ENCODE results near the gene PPP3R1.
A peak's percentile ranks its signal among the peaks of the same experiment; 100 is the strongest.

The PPP3R1 gene

DNA sequence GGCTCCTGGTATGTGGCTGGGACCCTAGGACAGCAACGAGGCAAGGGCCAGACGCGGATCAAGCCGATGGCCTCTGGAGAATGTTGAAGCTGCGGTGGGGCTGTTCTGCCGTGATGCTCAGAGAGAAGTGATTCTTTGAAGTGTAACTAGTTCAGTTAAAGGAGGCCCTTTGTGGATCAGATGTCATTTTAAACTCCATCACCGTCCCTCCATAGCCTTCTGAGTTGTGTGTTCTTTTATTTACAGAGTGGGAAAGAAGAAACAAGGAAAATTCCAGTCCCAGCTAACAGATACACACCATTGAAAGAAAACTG is 94.2 kb downstream of the PPP3R1 start:
- no peaks in the 10 kb centered on the region for H3K27me3 ChIP-seq (ENCODE audit: control insufficient read depth in 1 of 2, insufficient read depth in 2 of 2, low read length in 2 of 2)
- peak overlapping the region; percentile 93 for H3K27ac ChIP-seq (ENCODE audit: low read depth, low read length)
- H3K9me3 ChIP-seq (ENCODE audit: low read length) = no peaks in the 10 kb centered on the region
- peaks cover 27% of the 10 kb centered on the region for H3K4me1 ChIP-seq (ENCODE audit: insufficient read depth, low read length)
- peaks cover 21% of the 10 kb centered on the region for H3K36me3 ChIP-seq (ENCODE audit: insufficient read depth, low read length)
- H3K4me3 ChIP-seq (ENCODE audit: low read depth in 1 of 2, low read length in 2 of 2) = peak overlapping the region; percentile 68 to 94
- H3K9ac ChIP-seq (ENCODE audit: low read length) = peak overlapping the region; percentile 62

DNA sequence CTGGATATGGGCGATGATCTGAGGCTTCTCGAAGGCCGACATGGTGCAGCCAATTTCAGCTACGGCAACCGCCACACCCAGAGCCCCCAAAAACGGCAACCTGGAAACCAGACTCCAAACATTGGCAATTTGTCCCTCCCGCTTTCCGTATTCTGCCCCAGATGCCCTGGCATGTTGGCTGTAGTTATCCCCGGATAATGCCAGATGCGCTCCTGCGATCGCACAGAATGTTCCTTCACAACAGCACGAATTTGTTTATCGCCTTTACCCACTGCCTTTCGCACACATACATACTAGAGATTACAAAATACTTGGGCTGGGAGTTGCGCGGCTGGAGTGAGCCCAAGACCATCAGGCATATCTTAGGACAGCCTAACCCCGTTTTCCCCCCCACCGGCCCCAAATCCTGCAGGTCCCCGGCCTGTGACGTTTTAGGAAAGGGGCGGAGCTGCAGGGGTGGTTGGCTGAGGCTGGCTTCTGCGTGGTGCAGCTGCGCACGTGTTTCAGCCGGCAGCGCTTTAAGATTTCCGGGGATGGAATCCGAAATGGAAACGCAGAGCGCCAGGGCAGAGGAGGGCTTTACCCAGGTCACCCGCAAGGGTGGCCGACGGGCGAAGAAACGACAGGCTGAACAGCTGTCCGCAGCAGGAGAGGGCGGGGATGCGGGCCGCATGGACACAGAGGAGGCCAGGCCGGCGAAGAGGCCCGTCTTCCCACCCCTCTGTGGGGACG is 94.8 kb downstream of the PPP3R1 start, which contains the start of gene PNO1:
TSS of gene PNO1 (plus strand) at position 487 of the 732 bp plus-strand sequence. CDS start at position 534, 47 bp downstream.
- H3K4me1 ChIP-seq (ENCODE audit: insufficient read depth, low read length) = peaks cover 27% of the 10 kb centered on the region
- peak within 1 kb of the TSS; percentile 85 for H3K9ac ChIP-seq (ENCODE audit: low read length)
- peaks cover 17% of the 10 kb centered on the region for H3K36me3 ChIP-seq (ENCODE audit: insufficient read depth, low read length)
- peak within 1 kb of the TSS; percentile 68 to 94 for H3K4me3 ChIP-seq (ENCODE audit: low read depth in 1 of 2, low read length in 2 of 2)
- H3K9me3 ChIP-seq (ENCODE audit: low read length) = no peaks in the 10 kb centered on the region
- no peaks in the 10 kb centered on the region for H3K27me3 ChIP-seq (ENCODE audit: control insufficient read depth in 1 of 2, insufficient read depth in 2 of 2, low read length in 2 of 2)
- H3K27ac ChIP-seq (ENCODE audit: low read depth, low read length) = peak within 1 kb of the TSS; percentile 93

DNA sequence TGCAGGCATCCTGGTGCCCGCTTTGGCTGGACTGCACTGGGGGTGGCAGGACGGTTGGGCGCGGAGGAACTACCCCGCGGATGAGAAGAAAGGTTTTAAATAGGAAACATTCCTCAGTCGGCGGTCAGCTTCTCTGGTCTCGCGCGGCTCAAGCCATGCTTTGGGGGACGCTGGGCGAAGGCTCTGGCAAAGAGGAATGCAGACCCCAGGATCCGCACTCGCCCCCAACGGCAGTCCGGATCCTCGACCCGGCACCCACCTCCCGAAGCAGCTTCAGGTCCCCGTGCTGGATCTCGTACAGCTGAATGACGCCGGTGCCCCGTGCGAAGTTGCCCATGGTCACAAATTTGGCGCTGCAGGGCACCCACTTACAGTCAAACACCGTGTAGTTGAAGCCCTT is 95.3 kb downstream of the PPP3R1 start:
- H3K9ac ChIP-seq (ENCODE audit: low read length) = peak overlapping the region; percentile 85
- peaks cover 27% of the 10 kb centered on the region for H3K4me1 ChIP-seq (ENCODE audit: insufficient read depth, low read length)
- H3K4me3 ChIP-seq (ENCODE audit: low read depth in 1 of 2, low read length in 2 of 2) = peak overlapping the region; percentile 63 to 68
- peaks cover 11% of the 10 kb centered on the region for H3K36me3 ChIP-seq (ENCODE audit: insufficient read depth, low read length)
- peak overlapping the region; percentile 93 for H3K27ac ChIP-seq (ENCODE audit: low read depth, low read length)
- H3K27me3 ChIP-seq (ENCODE audit: control insufficient read depth in 1 of 2, insufficient read depth in 2 of 2, low read length in 2 of 2) = no peaks in the 10 kb centered on the region
- H3K9me3 ChIP-seq (ENCODE audit: low read length) = no peaks in the 10 kb centered on the region

DNA sequence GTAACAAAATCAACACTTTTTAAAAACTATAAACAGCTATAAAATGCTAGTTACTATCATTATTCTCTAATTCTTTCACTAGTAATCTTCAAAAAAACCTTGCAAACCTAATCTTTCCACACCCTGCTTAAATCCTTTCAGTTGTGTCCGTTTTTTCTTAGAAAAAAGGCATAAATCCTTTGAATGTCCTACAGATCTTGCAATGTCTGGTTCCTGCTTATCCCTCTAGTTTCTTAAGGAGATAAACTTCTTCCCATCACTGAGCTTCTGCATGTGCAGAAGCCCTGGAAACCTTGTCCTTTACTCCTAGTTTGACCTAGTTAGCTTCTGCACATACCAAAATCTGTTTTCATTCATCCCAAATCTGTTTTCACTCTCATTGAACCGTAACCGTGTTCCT is 95.9 kb downstream of the PPP3R1 start:
- H3K27me3 ChIP-seq (ENCODE audit: control insufficient read depth in 1 of 2, insufficient read depth in 2 of 2, low read length in 2 of 2) = no peaks in the 10 kb centered on the region
- no peaks in the 10 kb centered on the region for H3K9me3 ChIP-seq (ENCODE audit: low read length)
- peaks cover 8% of the 10 kb centered on the region for H3K36me3 ChIP-seq (ENCODE audit: insufficient read depth, low read length)
- H3K4me1 ChIP-seq (ENCODE audit: insufficient read depth, low read length) = peaks cover 27% of the 10 kb centered on the region
- peak overlapping the region; percentile 85 for H3K9ac ChIP-seq (ENCODE audit: low read length)
- peak overlapping the region; percentile 63 to 68 for H3K4me3 ChIP-seq (ENCODE audit: low read depth in 1 of 2, low read length in 2 of 2)
- peak overlapping the region; percentile 93 for H3K27ac ChIP-seq (ENCODE audit: low read depth, low read length)

DNA sequence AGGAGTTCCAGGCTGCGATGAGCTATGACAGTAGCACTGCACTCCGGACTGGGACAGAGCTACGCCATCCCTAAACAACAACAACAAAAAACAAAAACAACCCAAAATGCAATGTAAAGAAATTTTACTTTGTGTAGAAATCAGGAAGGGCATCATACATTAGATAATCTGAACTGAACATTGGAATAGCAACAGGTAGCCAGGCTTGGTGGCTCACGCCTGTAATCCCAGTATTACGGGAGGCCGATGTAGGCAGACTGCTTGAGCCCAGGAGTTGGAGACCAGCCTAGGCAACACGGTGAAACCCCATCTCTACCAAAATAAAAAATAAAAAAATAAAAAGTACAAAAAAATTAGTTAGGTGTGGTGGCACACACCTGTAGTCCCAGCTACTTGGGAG is 96.7 kb downstream of the PPP3R1 start:
- Histone ChIP-seq H3K27me3 (ENCODE audit: control insufficient read depth in 1 of 2, insufficient read depth in 2 of 2, low read length in 2 of 2) (no peaks in the 10 kb centered on the region), H3K9me3 (ENCODE audit: low read length) (no peaks in the 10 kb centered on the region), H3K27ac (ENCODE audit: low read depth, low read length) (no peak overlapping the region), H3K36me3 (ENCODE audit: insufficient read depth, low read length) (peaks cover 5% of the 10 kb centered on the region), H3K4me3 (ENCODE audit: low read depth in 1 of 2, low read length in 2 of 2) (no peak overlapping the region), H3K4me1 (ENCODE audit: insufficient read depth, low read length) (peaks cover 27% of the 10 kb centered on the region), H3K9ac (ENCODE audit: low read length) (no peak overlapping the region)

GRCh38 chr2:68152681-68153347 is 99.5 kb downstream of the PPP3R1 start:
- no peak overlapping the region for H3K27ac ChIP-seq (ENCODE audit: low read depth, low read length)
- peaks cover 14% of the 10 kb centered on the region for H3K4me1 ChIP-seq (ENCODE audit: insufficient read depth, low read length)
- H3K9me3 ChIP-seq (ENCODE audit: low read length) = no peaks in the 10 kb centered on the region
- H3K27me3 ChIP-seq (ENCODE audit: control insufficient read depth in 1 of 2, insufficient read depth in 2 of 2, low read length in 2 of 2) = no peaks in the 10 kb centered on the region
- H3K36me3 ChIP-seq (ENCODE audit: insufficient read depth, low read length) = no peaks in the 10 kb centered on the region
- no peak overlapping the region for H3K4me3 ChIP-seq (ENCODE audit: low read depth in 1 of 2, low read length in 2 of 2)
- H3K9ac ChIP-seq (ENCODE audit: low read length) = no peak overlapping the region

GRCh38 chr2:68151037-68151436 is 101.3 kb downstream of the PPP3R1 start:
- no peak overlapping the region for H3K4me3 ChIP-seq (ENCODE audit: low read depth in 1 of 2, low read length in 2 of 2)
- H3K9ac ChIP-seq (ENCODE audit: low read length) = no peak overlapping the region
- H3K36me3 ChIP-seq (ENCODE audit: insufficient read depth, low read length) = no peaks in the 10 kb centered on the region
- peaks cover 7% of the 10 kb centered on the region for H3K4me1 ChIP-seq (ENCODE audit: insufficient read depth, low read length)
- no peaks in the 10 kb centered on the region for H3K27me3 ChIP-seq (ENCODE audit: control insufficient read depth in 1 of 2, insufficient read depth in 2 of 2, low read length in 2 of 2)
- no peaks in the 10 kb centered on the region for H3K9me3 ChIP-seq (ENCODE audit: low read length)
- H3K27ac ChIP-seq (ENCODE audit: low read depth, low read length) = no peak overlapping the region

DNA sequence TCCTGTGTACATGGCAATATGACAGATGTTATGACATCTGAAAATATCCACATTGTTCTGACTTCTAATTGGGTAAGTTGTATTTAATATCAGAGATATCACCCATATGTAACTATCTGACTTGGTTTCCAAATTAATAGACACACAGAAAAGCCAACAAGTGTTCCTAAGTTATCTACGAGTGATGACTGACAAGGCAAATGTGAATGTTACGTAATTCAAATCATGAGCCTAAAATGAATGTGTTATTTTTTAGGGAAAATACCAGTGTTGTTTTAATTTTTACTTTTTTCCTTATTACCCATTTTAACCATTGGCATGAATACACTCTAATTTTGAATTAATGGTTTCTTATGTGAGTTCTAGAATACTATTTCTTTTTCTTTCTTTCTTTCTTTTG is 110.5 kb downstream of the PPP3R1 start:
- no peak overlapping the region for H3K27ac ChIP-seq (ENCODE audit: low read depth, low read length)
- peaks cover 17% of the 10 kb centered on the region for H3K36me3 ChIP-seq (ENCODE audit: insufficient read depth, low read length)
- H3K27me3 ChIP-seq (ENCODE audit: control insufficient read depth in 1 of 2, insufficient read depth in 2 of 2, low read length in 2 of 2) = no peaks in the 10 kb centered on the region
- H3K4me3 ChIP-seq (ENCODE audit: low read depth in 1 of 2, low read length in 2 of 2) = no peak overlapping the region
- H3K4me1 ChIP-seq (ENCODE audit: insufficient read depth, low read length) = no peaks in the 10 kb centered on the region
- H3K9me3 ChIP-seq (ENCODE audit: low read length) = no peaks in the 10 kb centered on the region
- H3K9ac ChIP-seq (ENCODE audit: low read length) = no peak overlapping the region

DNA sequence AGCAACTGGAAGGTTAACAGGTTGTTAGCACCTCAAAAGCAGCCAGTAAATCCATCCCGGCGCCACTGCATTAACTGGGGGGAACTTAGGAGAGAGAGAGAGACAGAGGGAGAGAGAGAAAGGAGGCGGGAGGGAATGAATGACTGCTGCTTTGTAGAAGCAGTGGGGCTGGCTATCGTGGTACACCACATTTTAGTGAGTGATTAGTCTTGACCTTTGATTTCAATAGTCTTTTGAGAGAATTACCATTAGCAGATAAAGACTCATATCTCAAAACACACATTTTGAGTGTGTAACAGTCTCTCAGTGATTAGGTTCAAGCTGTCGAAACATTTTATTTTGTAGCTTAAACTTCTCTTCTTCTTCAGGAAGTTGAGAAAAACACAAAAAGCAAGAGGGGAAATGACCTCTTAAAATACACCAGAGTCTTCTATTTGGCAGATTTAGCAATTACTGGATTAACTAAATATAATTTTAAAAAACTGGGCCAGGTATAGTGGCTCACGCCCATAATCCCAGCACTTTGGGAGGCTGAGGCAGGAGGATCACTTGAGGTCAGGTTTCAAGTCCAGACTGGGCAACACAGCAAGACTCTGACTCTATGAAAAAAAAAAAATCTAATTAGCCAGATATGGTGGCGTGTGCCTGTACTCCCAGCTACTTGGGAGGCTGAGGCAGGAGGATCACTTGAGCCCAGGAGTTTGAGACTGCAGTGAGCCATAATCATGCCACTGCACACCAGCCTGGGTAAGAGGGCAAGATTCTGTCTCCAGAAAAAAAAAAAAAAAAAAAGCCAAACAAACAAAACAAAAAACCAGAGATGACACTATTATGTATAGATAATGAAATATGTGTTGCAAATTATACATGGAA is 116.6 kb downstream of the PPP3R1 start:
- no peaks in the 10 kb centered on the region for H3K4me1 ChIP-seq (ENCODE audit: insufficient read depth, low read length)

DNA sequence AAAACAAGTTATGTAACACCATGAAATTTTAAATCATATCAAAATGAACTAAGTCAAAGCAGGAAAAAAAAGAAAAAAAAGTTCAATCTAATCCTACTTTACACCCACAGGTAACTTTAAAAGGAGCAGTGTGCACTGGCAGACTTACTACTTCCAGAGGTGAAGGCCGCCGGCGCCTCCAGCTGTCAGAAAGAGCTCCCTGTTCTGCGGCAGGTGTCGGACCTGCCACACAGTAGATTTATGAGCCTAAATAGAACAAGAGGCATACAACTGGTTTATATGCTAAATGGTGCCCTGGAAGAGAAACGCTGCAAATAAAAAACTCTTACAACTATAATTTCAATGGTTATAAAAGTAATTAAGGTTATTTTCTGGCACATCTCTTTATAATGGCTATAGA is 117.8 kb downstream of the PPP3R1 start:
- Histone ChIP-seq H3K27me3 (ENCODE audit: control insufficient read depth in 1 of 2, insufficient read depth in 2 of 2, low read length in 2 of 2) (no peaks in the 10 kb centered on the region), H3K27ac (ENCODE audit: low read depth, low read length) (no peak overlapping the region), H3K36me3 (ENCODE audit: insufficient read depth, low read length) (peaks cover 34% of the 10 kb centered on the region), H3K9ac (ENCODE audit: low read length) (no peak overlapping the region), H3K9me3 (ENCODE audit: low read length) (no peaks in the 10 kb centered on the region), H3K4me1 (ENCODE audit: insufficient read depth, low read length) (no peaks in the 10 kb centered on the region), H3K4me3 (ENCODE audit: low read depth in 1 of 2, low read length in 2 of 2) (no peak overlapping the region)

More for the DNA sequence above, 116.6 kb downstream of the PPP3R1 start:
- Histone ChIP-seq H3K27me3 (ENCODE audit: control insufficient read depth in 1 of 2, insufficient read depth in 2 of 2, low read length in 2 of 2) (no peaks in the 10 kb centered on the region), H3K27ac (ENCODE audit: low read depth, low read length) (no peak overlapping the region), H3K36me3 (ENCODE audit: insufficient read depth, low read length) (peaks cover 39% of the 10 kb centered on the region), H3K9me3 (ENCODE audit: low read length) (no peaks in the 10 kb centered on the region), H3K9ac (ENCODE audit: low read length) (no peak overlapping the region), H3K4me3 (ENCODE audit: low read depth in 1 of 2, low read length in 2 of 2) (no peak overlapping the region)

DNA sequence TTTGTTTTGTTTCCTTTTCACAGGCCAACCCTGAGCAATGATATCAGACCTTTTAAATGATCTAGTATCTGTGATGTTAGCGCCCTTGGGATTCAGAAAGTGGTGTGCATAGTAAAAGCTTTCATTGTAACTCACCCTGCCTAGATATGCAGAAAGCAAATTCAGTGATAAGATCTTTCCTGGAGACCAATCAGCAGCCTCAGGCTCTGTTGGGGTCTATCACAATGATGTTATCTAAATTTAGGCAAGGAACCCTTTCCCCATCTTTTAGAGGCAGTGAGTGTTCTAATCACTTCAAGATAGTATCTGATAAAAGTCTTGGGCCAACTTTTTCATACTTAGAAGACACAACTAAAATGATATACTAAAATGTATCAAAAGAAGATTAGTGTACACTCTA is 118.2 kb downstream of the PPP3R1 start:
- Histone ChIP-seq H3K27me3 (ENCODE audit: control insufficient read depth in 1 of 2, insufficient read depth in 2 of 2, low read length in 2 of 2) (no peaks in the 10 kb centered on the region), H3K4me1 (ENCODE audit: insufficient read depth, low read length) (no peaks in the 10 kb centered on the region), H3K27ac (ENCODE audit: low read depth, low read length) (no peak overlapping the region), H3K36me3 (ENCODE audit: insufficient read depth, low read length) (peaks cover 34% of the 10 kb centered on the region), H3K9me3 (ENCODE audit: low read length) (no peaks in the 10 kb centered on the region), H3K9ac (ENCODE audit: low read length) (no peak overlapping the region), H3K4me3 (ENCODE audit: low read depth in 1 of 2, low read length in 2 of 2) (no peak overlapping the region)

All from muscle layer of colon (tissue), 2 donors.